Islet of Langerhans (tissue), 1 donor: ENCODE results near the gene PDE4B.
A peak's percentile ranks its signal among the peaks of the same experiment; 100 is the strongest.

Source experiments
- FAIRE-seq: peaks from one replicate; lab custom pipeline; 2011; peaks lifted over from hg19 to GRCh38; lab: Jason Lieb, UNC

The PDE4B gene

DNA sequence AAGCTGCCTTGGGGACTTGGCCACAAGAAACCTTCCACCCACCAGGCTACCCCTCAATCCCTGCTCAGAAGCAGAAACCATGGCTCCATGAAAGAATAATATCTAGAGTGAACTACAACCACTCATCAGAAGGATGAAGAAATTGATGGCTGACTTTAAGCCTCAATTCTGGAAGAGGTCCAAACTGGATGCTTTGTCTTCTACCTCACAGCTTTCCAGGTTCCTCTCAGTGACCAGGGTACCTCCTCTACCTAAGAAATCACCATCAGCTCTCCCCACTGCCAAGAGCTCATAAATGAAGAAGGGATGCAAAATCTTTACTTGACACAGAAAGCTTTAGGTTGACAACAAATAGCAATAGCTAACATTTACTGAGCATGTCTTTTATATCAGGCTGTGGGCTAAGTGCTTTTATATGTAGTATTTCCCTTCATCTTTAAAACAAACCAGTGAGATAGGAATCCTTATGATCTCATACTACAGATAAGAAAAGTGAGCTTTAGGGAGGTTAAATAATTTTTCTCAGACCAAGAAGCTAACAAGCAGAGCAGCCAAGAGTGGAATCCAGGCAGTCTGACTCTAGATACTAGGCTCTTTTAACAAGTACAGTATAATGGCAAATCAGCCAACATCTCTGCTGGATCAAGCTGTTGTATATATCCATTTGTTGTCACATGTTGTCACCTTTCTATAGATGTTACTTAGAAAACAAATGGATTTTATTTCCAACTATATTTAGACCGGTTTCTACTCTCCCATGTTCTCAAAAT, 498.3 kb downstream of the PDE4B start:
- no peak for FAIRE-seq

DNA sequence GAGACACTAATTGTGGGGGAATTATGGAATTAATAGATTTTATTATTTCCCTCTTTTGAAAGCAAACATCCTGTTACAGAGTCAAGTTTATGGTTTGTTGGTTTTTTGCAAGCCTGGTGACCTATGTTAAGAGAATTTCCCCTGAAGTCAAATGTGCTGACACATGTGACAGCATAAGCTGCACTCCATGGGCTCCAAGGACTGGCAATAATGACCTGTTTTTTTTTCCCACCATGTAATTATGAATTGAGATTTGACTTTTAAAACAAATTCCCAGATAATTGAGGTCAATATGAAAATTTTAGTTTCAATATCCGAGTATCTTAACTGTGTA, 498.8 kb downstream of the PDE4B start:
- peak; percentile 91 for FAIRE-seq

DNA sequence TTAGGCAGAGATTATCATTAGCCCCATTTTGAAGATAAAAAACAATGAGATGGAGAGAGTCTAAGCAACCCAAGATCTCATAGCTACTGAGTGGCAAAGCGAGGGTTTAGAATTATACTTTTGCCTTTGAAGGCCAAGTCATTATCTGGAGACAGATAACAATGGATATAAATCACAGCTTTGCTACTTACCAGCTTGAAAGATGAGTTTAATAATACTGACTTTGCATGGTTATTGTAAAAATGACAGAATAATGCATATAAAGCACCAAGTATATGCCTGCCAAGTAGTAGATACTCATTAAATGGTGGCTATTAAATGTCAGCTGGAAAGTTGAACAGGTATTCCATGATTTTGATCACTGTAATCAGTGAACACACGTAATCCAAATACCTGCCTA, 499.6 kb downstream of the PDE4B start:
- FAIRE-seq, result no peak

DNA sequence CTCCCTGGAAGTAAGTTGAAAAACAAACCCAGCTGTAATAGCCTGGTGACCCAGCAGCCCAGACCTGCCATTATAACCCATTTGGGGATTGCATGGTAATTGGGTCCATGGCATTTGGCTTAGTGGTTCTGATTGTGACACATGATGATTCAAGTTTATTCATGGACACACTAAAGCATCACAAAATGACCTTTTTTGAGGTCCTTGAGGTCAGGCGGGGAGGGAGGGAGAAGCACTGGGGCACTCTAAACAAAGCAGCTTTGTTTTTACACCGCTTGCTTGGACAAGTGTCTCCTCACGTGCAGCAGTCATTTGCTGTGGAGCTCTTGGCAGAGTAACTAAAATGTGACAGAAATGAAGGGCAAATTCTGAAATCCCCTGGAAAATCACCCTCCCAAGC, 500.2 kb downstream of the PDE4B start:
- no peak for FAIRE-seq

DNA sequence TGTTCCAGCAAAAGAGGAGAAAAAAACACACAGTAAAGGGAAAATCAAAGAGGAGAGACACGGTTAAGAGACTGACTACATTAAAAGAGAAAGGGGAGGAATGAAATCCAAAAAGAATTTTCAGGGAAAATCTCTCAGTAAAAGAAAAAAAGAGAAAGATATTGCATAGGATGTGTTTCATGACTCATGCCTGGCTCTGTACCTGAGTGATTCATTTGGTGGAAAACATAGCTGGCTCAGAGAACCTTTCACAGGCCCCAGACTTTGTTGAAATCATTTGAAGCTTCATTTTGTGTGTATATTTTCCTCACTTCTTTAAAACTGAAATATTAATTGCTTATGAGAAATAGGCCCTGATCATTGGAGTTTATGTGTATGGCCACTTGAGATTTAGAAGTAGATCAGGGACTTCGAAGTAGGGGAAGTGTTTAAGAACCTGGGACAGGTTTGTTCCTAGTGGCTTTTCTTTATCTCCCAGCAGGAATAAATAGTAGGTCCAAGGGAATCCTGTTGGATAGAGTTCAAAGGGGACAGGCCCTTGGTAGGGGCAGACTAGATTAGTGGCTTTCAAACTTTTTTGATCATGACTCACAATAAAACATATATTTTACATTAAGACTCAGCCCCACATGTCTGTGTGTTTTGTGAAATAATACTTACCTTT, 502.1 kb downstream of the PDE4B start:
- peak; percentile 91 for FAIRE-seq

DNA sequence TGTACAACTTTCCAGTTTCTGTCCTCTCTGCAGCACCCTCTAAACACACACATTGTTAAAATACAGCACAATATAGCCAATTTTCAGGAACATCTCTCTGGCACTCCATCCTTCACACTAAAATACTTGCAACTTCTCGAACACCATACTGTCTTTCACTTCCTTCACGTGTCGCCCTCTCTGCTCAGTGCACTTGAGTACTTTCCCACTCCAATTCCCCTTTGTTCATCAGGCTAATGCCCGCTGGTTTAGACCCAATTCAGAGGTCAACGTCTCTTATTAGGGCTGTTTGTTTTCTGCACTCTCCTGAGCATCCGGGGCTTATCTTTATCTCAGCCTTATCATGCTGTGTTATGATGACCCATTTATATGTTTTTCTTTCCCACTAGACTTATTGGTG, 503.1 kb downstream of the PDE4B start:
- FAIRE-seq, result no peak

DNA sequence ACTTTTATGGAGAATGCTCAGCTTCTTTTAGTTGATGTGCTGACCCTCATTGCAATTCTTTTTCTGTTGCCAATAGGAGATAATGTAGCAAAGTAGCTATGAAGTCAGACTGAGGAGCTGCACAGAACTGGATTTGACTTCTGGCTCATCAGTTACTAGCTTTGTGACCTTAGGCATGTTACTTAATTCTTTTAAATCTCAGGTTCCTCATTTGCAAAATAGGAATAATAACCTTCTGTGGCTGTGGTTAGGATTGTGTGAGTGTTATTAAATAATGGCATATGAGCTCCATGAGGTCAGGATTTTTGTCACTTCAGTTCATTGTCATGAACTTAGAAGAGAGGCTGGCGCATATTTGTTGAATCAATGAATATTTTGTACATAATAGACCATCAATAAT, 503.7 kb downstream of the PDE4B start:
- no peak for FAIRE-seq

DNA sequence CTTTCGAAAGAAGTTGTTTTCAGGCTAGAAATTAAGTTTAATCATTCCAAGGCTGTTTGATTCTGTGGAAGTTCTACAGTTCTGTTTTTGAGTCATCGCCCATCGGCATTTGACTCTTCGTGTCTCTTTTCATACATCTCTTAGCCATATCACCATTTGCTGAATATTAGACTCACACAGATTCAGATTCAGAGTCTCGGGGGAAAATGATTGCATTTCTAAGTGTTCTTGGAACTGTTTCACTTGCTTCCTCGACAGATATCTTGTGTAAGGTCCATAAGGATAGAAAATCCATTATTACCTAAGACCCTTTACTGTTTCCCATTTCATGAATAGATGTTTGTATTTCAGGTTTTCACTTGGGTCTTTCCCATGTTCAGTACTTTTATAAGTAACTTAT, 504.3 kb downstream of the PDE4B start:
- no peak for FAIRE-seq

DNA sequence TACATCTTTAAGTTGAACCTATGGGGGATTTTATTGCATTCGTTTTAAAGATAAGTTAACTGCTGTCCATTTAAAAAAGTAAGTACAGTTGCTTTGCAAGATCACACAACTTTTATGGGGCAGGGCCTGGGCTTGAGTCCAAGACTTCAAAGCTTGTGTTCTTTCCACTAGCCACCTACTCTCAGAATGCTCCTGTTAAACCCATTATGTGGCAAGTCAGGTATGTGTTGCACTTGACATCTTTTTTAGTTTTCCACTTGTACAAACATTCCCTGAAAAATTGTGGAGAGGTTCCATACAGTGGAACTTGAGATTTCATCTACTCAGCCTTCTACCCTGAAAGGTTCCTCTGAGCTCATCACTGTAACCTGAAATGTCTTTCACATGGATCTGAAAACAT, 505.8 kb downstream of the PDE4B start:
- no peak for FAIRE-seq

DNA sequence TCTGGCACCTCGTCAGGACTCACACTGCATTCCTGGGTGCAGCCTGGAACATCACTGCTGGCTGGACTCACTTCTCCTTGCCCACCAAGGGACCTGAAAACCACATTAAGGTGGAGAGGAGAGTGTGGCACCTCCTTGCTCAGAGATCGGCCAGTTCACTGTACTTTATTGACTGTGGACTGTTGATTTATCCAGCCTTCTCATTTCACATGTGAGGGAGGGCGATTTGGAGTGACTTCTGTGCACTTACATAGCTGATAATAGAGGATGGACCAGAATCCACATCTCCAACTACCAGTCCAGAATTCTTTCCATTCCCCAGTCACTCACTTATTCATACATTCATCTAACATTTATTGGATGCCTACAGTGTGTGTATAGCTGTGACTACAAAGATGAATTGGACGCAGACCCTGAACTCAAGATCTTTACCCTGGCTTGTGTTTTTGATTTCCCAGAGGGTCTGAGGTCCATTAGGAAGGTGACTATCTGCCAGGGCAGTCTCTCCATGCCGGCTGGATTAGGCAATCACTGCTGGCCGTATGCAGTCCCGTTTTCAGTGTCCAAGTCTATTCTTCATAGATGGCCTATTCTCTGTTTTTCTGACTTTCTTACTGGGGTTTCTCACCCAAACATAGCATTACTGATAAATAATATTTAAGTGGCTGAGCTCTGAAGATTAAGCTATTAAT, 507.7 kb downstream of the PDE4B start:
- no peak for FAIRE-seq

DNA sequence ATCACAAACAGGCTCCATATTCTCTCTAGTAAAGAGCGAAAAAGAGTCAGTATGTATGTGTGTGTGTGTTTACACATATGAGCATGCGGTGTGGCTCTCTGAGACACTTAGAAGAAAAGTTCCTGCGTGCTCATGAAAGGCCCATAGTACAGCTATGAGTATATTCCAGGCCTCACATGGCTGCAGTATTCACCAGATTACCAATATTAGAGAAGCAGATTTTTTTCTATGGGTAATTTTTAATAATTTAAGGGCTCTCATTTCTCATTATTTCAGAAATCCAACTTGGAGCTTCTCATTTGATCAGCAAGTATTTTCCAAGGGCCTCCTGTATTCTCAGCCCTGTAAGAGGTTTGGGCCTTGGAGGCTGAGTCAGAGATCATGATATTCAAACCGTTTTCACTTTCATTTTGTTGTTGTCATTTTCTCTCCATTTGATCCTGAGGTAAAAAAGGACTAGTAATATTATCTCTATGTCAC, 508.3 kb downstream of the PDE4B start:
- FAIRE-seq, result peak; percentile 81

DNA sequence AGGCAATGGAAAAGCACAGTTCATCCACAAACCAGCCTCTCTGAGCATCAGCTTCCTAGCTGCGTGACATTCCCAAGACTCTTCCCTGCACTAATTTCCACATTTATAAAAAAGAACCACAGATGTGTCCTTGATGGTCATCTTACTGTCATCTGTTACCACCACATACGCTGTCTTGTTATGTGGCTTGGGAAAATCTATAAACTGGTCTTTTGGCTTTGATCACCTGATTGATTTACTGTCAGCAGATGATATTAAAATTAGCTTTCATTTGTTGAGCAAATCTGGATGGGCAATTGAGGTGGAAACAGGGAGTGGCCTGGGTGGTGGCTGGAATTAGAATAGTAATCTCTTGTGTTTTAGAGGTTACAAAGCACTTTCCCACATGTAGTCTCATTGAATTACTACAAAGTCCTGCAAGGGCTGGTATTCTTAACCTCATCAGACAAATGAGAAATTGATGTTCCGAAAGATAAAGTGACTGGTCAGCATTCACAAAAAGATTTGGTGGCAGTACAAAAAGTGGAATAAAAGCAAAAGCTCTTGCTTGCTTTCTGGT, 509.6 kb downstream of the PDE4B start:
- no peak for FAIRE-seq

DNA sequence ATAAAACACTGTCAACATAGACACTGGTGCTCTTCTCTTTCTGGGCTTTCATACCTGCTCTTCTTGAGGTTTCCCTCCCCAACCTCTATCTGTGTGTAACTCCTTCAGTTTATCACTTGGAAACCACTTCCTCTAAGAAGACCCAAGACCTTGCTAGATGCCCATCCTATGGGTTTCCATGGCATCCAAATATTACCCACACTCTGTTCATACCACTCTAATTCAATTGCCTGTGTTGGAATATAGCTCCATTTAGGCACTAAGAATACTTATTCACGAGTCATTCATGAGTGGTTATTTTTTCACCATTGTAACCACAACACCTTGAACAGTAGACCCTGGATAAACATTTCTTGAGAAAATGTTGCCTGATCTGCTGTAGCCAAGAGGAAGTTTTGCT, 510.1 kb downstream of the PDE4B start:
- no peak for FAIRE-seq

DNA sequence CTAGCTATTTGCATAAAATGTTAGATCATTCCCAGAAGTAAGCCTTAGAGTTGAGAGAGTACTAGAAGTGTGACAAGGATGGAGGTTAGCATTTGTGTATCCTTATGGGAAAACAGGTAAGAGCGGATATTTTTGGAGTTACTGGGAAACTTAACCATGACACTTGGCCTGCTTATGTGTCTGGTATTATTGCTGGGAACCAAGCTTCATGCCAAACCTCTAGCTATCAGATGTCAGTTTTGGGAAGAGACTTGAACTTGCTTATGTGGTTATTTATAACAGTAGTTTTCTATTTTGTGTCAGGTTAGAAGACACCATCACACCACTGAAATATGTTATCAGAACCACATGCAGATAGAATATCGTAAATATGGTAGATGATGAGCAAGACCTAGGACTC, 511.0 kb downstream of the PDE4B start:
- no peak for FAIRE-seq

DNA sequence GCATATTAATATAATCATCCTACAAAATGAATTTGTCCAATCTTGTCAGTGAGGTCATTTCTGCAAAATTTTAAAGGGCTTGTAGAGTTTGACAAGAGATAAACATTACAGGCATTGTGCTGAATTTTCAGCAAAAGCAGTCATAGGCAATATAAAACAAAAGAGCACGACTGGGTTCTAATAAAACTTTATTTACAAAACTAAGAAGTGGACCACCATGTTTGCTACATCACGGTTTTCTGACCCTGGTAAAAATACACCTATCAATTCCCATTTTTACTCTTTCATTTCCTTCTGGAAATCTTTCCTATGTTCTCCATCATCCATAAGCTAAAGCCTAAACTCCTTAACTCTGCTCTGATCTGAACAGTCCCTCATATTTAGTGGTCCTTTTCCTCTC, 511.4 kb downstream of the PDE4B start:
- no peak for FAIRE-seq

DNA sequence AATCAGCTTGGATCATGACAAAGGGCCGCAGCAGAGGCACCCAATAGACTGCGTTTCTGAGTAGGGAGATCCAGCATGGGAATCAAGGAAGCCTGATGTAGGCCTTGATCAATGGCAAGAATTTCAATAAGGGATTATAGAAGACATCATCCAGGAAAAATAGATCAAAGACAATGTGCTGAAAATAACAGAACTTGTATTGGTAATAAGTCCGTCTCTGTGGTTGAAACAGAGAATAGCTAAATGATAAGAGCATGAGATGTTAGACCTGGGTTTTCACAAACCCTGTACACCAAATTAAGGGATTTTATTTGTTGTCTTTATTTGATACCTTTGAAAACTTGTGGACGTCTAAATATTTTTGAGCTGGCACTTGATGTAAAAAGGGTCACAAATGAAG, 513.2 kb downstream of the PDE4B start:
- no peak for FAIRE-seq

DNA sequence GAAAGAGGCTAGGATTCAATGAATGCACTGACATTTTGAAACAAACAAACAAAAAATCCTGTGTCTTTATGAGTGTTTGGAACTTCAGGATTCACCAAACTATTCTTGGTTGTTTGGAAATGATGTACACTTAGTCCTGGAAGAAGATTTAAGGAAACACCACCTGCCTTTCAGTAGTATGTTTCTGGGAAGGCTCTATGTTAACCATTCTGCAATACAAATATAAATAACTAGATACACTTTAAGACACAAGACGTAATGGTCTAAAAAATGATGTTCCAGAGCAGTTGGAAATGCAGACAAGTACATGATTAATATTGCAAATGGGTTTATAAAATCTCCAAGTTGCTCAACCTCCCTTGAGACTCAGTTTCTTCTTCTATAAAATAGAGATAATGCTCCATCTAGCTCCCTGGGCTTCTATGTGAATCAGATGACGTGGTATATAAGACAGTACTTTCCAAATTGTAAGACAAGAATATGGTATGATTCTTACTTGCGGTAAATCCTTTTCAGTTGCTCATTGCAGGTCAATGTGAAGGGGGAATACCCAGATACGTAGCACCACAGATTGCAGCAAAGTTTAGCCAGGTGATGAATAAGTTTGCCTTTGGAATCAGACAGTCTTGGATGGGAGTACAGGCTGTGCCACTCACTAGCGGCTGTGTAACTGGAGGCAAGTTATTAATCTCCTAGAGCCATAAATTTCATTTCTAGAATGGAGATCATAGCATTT, 516.5 kb downstream of the PDE4B start:
- FAIRE-seq, result no peak

DNA sequence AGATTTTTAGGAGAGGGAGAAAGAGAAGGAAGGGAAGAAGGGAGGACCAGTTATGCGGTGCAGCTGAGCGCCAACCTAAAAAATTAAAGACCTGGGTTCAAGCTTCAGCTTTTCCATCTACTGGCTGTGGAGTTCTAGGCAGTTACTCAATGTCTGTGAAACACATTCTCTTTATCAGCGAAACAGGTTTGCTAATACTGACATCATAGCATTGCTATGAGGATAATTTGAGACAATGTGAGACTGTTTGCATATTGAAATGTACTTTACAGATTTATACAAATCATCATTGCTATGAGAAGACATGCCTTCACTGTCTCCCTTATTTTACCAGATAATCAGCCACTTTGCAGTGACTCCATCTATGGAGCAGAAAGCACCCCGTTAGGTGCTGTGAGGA, 518.4 kb downstream of the PDE4B start:
- FAIRE-seq, result no peak

DNA sequence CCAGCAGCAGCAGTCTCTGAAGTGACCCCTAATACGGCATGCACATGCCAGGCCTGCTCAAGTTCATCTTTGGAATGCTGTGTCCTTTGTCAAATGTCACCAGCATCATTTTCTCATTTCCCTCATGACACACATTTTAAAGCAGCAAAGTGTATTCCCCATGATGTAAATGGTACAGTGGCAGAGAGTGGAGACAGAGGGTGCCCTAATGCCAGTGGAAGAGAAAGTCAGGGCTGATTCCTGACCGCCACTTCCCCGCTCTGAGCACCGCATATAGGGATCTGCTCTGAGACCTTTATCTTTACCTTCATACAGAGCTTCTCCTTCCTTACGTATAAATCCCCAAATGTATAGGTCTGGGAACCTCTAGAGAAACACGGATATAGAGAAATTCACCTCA, 518.9 kb downstream of the PDE4B start:
- FAIRE-seq, result no peak

DNA sequence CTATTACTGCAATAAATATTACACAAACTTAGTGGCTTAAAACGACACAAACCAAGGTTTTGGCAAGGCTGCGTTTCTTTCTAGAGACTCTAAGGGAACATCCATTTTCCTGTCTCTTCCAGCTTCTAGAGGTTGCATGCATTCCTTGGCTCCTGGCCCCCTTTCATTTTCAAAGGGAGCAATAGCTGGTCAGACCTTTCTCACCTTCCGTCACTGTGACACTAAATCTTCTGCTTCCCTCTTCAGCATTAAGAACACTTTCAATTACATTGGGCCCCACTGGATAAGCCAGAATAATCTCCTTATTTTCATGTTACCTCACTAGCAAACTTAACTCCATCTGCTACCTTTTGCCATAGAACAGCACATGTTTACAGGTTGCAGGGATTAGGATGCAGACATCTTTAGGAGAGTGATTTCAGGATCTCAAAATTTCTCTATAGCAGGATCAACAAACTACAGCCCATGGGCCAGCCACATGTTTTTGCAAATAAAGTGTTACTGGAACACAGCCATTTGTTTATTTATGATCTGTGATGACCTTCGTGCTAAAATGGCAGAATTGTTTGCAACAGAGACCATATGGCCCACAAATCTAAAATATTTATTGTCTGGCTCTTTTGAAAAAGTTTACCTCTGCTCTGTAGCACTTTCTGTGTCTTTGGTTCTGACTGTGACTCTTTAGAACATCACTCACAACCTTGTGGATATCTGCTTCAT, 519.7 kb downstream of the PDE4B start:
- no peak for FAIRE-seq

DNA sequence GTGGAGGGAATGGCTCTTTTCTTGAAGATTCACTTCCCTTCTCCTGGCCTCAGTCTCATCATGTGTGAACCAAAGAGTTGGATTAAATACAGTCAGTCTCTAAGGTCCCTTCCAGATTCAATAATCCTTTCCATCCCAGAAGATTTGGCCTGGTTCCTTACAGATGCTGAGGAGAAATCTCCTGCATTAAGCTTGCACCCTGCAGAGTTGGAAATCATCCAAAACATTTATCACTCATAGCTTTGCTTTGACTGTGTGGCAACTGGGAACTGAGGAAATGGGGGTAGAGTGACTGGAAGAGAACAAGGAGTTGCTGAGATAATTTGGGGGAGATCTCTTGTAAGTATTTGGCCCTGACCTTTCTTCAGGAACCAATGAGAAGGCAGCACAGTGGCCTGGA, 520.7 kb downstream of the PDE4B start:
- FAIRE-seq, result no peak

DNA sequence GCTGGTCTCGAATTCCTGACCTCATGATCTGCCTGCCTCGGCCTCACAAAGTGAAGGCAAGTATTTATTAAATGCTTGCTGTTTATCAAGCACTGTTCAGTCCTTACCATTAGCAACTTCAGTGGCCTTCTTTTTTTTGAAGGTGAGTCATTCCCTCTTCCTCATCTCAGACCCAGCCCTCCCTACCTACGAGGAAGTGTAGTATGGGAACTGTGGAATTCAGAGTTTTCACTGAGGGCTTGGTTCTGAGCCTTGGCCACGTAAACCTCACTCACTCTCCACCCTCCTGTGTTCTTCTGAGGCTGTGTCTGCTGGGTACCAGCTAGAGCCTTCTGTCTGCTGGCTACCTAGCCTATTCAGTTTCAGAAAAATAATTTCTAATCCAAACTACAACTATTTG, 523.0 kb downstream of the PDE4B start:
- no peak for FAIRE-seq
